IMR-90 (cell line): Measurements from ENCODE around the gene CD81. TPM values are rescaled to one million over a fixed set of nuclear protein-coding genes. Genes with fewer than 3 reads are reported as not detected.

ENCODE experiments used
- ATAC-seq: fragments of 200-7000 bp; cut with Tn5 transposase; 2 replicates; pipeline ENCODE4 v1.9.1; 2020; ENCODE audit warnings: low read depth, mild to moderate bottlenecking, moderate library complexity
- BruUV-seq: library from RNA; stranded (reverse); fragments of 400-500 nt; replicated peaks from 2 replicates; lab custom pipeline; 2021; lab: Mats Ljungman, UMichigan
- CTCF ChIA-PET: fragments of 300-600 bp; formaldehyde crosslinking; extraction: SDS; loops from one replicate; lab custom pipeline; 2021; ENCODE audit warnings: antibody characterized with exemption; lab: Yijun Ruan, JAX
- POLR2A ChIA-PET: fragments of 300-600 bp; sonication (Branson Sonifier 250); formaldehyde crosslinking; loops from one replicate; lab custom pipeline; 2022; ENCODE audit warnings: antibody characterized with exemption; ENCODE audit not compliant: unreplicated experiment; lab: Charles Lee
- DNase-seq: peaks from one replicate; pipeline ENCODE4 v3.0.0; 2013
- H2AFZ ChIP-seq: replicated peaks from 2 replicates; pipeline ENCODE3; 2013; ENCODE audit warnings: low read length, mild to moderate bottlenecking; ENCODE audit not compliant: poor library complexity
- H2AK5ac ChIP-seq: 2 replicates; pipeline ENCODE4 v1.6.1; 2013; ENCODE audit warnings: low read depth, low read length, inconsistent platforms
- H2AK9ac ChIP-seq: replicated peaks from 2 replicates; pipeline ENCODE3; 2013; ENCODE audit warnings: mild to moderate bottlenecking, low read depth, low read length, moderate library complexity; ENCODE audit not compliant: poor library complexity
- H2BK120ac ChIP-seq: 2 replicates; pipeline ENCODE4 v1.6.1; 2013; ENCODE audit warnings: low read depth, low read length, inconsistent platforms
- H2BK15ac ChIP-seq: 3 replicates; pipeline ENCODE4 v1.6.1; 2013; ENCODE audit warnings: low read depth, low read length, inconsistent platforms
- H2BK20ac ChIP-seq: 2 replicates; pipeline ENCODE4 v1.6.1; 2013; ENCODE audit warnings: low read depth, mild to moderate bottlenecking, inconsistent platforms, low read length, moderate library complexity
- H2BK5ac ChIP-seq: 2 replicates; pipeline ENCODE4 v1.6.1; 2013; ENCODE audit warnings: mild to moderate bottlenecking, low read depth, low read length, inconsistent platforms; ENCODE audit not compliant: poor library complexity, severe bottlenecking
- H3K14ac ChIP-seq: replicated peaks from 2 replicates; pipeline ENCODE4 v1.6.1; 2013; ENCODE audit warnings: low read depth, low read length, inconsistent platforms
- H3K18ac ChIP-seq: 2 replicates; pipeline ENCODE4 v1.6.1; 2013; ENCODE audit warnings: low read depth, low read length, control low read depth
- H3K23ac ChIP-seq: 2 replicates; pipeline ENCODE4 v1.6.1; 2013; ENCODE audit warnings: low read depth, low read length, inconsistent platforms
- H3K27ac ChIP-seq: 2 replicates; pipeline ENCODE4 v1.5.1; 2013; ENCODE audit warnings: mild to moderate bottlenecking, control low read depth, low read length; ENCODE audit not compliant: insufficient read depth
- H3K27me3 ChIP-seq: 2 replicates; pipeline ENCODE4 v1.6.1; 2013; ENCODE audit warnings: low read length; ENCODE audit not compliant: control insufficient read depth, insufficient read depth
- H3K36me3 ChIP-seq: 2 replicates; pipeline ENCODE4 v1.6.1; 2013; ENCODE audit warnings: low read length, mixed read lengths; ENCODE audit not compliant: control insufficient read depth, insufficient read depth
- H3K4ac ChIP-seq: 2 replicates; pipeline ENCODE4 v1.6.1; 2013; ENCODE audit warnings: low read depth, low read length, inconsistent platforms
- H3K4me1 ChIP-seq: 2 replicates; pipeline ENCODE4 v1.6.1; 2013; ENCODE audit warnings: low read length, mixed read lengths; ENCODE audit not compliant: control insufficient read depth, insufficient read depth
- H3K4me2 ChIP-seq: 2 replicates; pipeline ENCODE4 v1.6.1; 2013; ENCODE audit warnings: low read depth, mild to moderate bottlenecking, control low read depth, low read length, moderate library complexity
- H3K4me3 ChIP-seq: 2 replicates; pipeline ENCODE4 v1.5.1; 2013; ENCODE audit warnings: low read depth, mild to moderate bottlenecking, control low read depth, low read length, moderate library complexity; ENCODE audit not compliant: insufficient read depth
- H3K56ac ChIP-seq: 2 replicates; pipeline ENCODE4 v1.6.1; 2013; ENCODE audit warnings: low read length, inconsistent platforms; ENCODE audit not compliant: insufficient read depth; ENCODE audit errors: extremely low read depth
- H3K79me1 ChIP-seq, 2 experiments: 2 replicates each; pipeline ENCODE4 v1.6.1; 2013; ENCODE audit warnings: low read length in 2 of 2, inconsistent platforms in 1 of 2, low read depth in 1 of 2
- H3K9ac ChIP-seq: 2 replicates; pipeline ENCODE4 v1.6.1; 2013; ENCODE audit warnings: low read depth, low read length, control low read depth
- H3K9me1 ChIP-seq: 2 replicates; pipeline ENCODE4 v1.6.1; 2013; ENCODE audit warnings: low read length, inconsistent platforms; ENCODE audit not compliant: insufficient read depth
- H3K9me3 ChIP-seq: 2 replicates; pipeline ENCODE4 v1.6.1; 2013; ENCODE audit warnings: low read length; ENCODE audit not compliant: control insufficient read depth, insufficient read depth
- H4K20me1 ChIP-seq: 2 replicates; pipeline ENCODE4 v1.6.1; 2013; ENCODE audit warnings: low read length, inconsistent platforms; ENCODE audit not compliant: insufficient read depth
- H4K5ac ChIP-seq: 2 replicates; pipeline ENCODE4 v1.6.1; 2013; ENCODE audit warnings: mild to moderate bottlenecking, low read depth, low read length, control low read depth
- H4K8ac ChIP-seq, 2 experiments: 2 replicates each; pipeline ENCODE4 v1.6.1; 2013; ENCODE audit warnings: low read depth in 2 of 2, low read length in 2 of 2, control low read depth in 1 of 2, inconsistent platforms in 1 of 2
- H4K91ac ChIP-seq: 2 replicates; pipeline ENCODE4 v1.6.1; 2013; ENCODE audit warnings: low read depth, low read length, inconsistent platforms; ENCODE audit not compliant: insufficient read depth
- CEBPB ChIP-seq: IDR thresholded peaks from 2 replicates; pipeline ENCODE4 v1.6.1; 2012; ENCODE audit warnings: low read depth, low read length, improper control_type of control experiment
- FOS ChIP-seq: fragments of 150-350 bp; IDR thresholded peaks from 2 replicates; pipeline ENCODE4 v1.6.1; 2016; ENCODE audit warnings: low read depth, low read length
- MAFK ChIP-seq: IDR thresholded peaks from 2 replicates; pipeline ENCODE4 v1.6.1; 2012; ENCODE audit warnings: low read depth, low read length, improper control_type of control experiment
- MAZ ChIP-seq: IDR thresholded peaks from 2 replicates; pipeline ENCODE4 v1.6.1; 2012; ENCODE audit warnings: low read depth, mild to moderate bottlenecking, low read length, improper control_type of control experiment, moderate library complexity, borderline replicate concordance
- MXI1 ChIP-seq: IDR thresholded peaks from 2 replicates; pipeline ENCODE4 v1.6.1; 2012; ENCODE audit warnings: low read depth, mild to moderate bottlenecking, low read length, moderate library complexity, borderline replicate concordance
- NFE2L2 ChIP-seq: fragments of 150-350 bp; IDR thresholded peaks from 2 replicates; pipeline ENCODE4 v1.6.1; 2016; ENCODE audit warnings: low read depth, mild to moderate bottlenecking, low read length
- WGBS, 2 experiments: methylation state at CpG; one replicate each; pipeline versions ENCODE4 v1.1.5 to v1.1.7; 2013; ENCODE audit warnings: missing lambda C conversion rate in 2 of 2; ENCODE audit not compliant: insufficient read length in 1 of 2; ENCODE audit errors: extremely low coverage in 2 of 2; 5-methylcytosine and 5-hydroxymethylcytosine counted together
- dilution Hi-C: fragments of 300-500 bp; cut with HindIII; formaldehyde crosslinking; loops from one replicate; pipeline ENCODE4 v1.14.3; 2018; ENCODE audit warnings: low sequenced_read_pairs; ENCODE audit not compliant: unreplicated experiment
- in situ Hi-C: fragments of 300-500 bp; cut with MboI; formaldehyde crosslinking; loops from 3 replicates; pipeline ENCODE4 v1.14.3; 2019; ENCODE audit warnings: low sequenced_read_pairs, inconsistent platforms, mixed read lengths
- intact Hi-C: fragments of 100-400 bp; cut with micrococcal nuclease; formaldehyde crosslinking; loops from 2 replicates; pipeline ENCODE4 v1.10.0; 2022
- polyA plus RNA-seq, 3 experiments: library from polyadenylated mRNA; depleted of rRNA; stranded (reverse); fragments of >200 nt; gene quantifications; 2 replicates each; pipeline ENCODE4 v1.2.3, GENCODE V29; 2012; ENCODE audit warnings: low replicate concordance in 1 of 3
- total RNA-seq: library from RNA; depleted of rRNA; stranded (reverse); fragments of >200 nt; gene quantifications from 2 replicates; pipeline ENCODE4 v1.2.3, GENCODE V29; 2012
- TF ChIP-seq, protein P1 (sequence below): fragments of 150-350 bp; IDR thresholded peaks from 2 replicates; pipeline ENCODE4 v1.6.1; 2017; ENCODE audit warnings: mild to moderate bottlenecking, antibody characterized with exemption, low read length, low read depth

The CD81 gene
- total and polyA plus RNA-seq, 2 of the 4 experiments (the other 2 are of a cell fraction) = 159 to 689 TPM

DNA sequence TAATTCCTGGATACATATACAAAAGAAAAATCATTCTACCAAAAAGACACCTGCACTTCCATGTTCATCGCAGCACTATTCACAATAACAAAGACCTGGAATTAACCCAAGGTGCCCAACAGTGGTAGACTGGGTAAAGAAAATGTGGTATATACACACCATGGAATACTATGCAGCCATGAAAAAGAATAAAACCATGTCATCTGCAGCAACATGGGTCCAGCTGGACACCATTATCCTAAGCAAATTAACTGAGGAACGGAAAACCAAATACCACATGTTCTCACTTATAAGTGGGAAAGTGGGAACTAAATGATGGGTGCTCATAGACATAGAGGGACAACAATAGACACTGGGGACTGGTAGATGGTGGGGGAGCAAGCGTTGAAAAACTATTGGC lies 62.7 kb downstream of the CD81 start:
- Histone ChIP-seq H2BK5ac (no peak overlapping the region), H2BK120ac (no peak overlapping the region), H2AFZ (no peak overlapping the region), H3K27ac (no peak overlapping the region), H3K23ac (no peak overlapping the region), H3K4me1 (no peaks in the 10 kb centered on the region), H3K9me3 (no peaks in the 10 kb centered on the region; the same call in 1 of the 2 replicates), H3K4me2 (no peak overlapping the region), H2AK5ac (no peak overlapping the region), H3K9me1 (no peaks in the 10 kb centered on the region), H2AK9ac (no peak overlapping the region), H3K56ac (no peak overlapping the region), H3K27me3 (peaks cover 35% of the 10 kb centered on the region), H4K91ac (no peak overlapping the region), H4K5ac (no peak overlapping the region), H3K14ac (no peak overlapping the region), H3K18ac (no peak overlapping the region), H4K8ac (no peak overlapping the region), H3K9ac (no peak overlapping the region), H2BK20ac (no peak overlapping the region), H4K20me1 (no peaks in the 10 kb centered on the region), H3K4me3 (no peak overlapping the region), H3K36me3 (no peaks in the 10 kb centered on the region), H3K4ac (no peak overlapping the region), H2BK15ac (no peak overlapping the region), H3K79me1 (no peaks in the 10 kb centered on the region)
- no peak for DNase-seq
- no peak for ATAC-seq
- BruUV-seq = no TSS peak
- intact Hi-C loops = no loop called here
- ChIA-PET CTCF (no interaction called here), POLR2A (no interaction called here)
- dilution Hi-C loops = no loop called here
- in situ Hi-C loops = loop anchor here (10.0 kb wide), 1 partner anchor 75 kb away; no protein-coding TSS in a partner anchor
- no CpG with 5 or more reads among the region's 3 CpGs for WGBS, 2 experiments
- TF ChIP-seq CEBPB (no peak), MAZ (no peak), MXI1 (no peak), FOS (no peak), MAFK (no peak), NFE2L2 (no peak)
- TF ChIP-seq, protein P1, sequence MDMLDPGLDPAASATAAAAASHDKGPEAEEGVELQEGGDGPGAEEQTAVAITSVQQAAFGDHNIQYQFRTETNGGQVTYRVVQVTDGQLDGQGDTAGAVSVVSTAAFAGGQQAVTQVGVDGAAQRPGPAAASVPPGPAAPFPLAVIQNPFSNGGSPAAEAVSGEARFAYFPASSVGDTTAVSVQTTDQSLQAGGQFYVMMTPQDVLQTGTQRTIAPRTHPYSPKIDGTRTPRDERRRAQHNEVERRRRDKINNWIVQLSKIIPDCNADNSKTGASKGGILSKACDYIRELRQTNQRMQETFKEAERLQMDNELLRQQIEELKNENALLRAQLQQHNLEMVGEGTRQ = no peak
